RCC 7860 (cell line): ENCODE results near the gene ATG2B.

Experiments
- DNase-seq: peaks from one replicate; pipeline ENCODE4 v3.0.0-alpha.2; 2015; ENCODE audit warnings: low spot score
- FAIRE-seq: peaks from 2 replicates; lab custom pipeline; 2012; peaks lifted over from hg19 to GRCh38; lab: Jason Lieb, UNC

Gene ATG2B

GRCh38 chr14:96362965-96363750 is at the start of gene ATG2B, which contains the start of gene GSKIP:
TSS of gene ATG2B (minus strand) at chr14:96363341. CDS start at chr14:96362976, 365 bp downstream.
TSS of gene GSKIP (plus strand) at chr14:96363526. CDS start at chr14:96382248, 18,722 bp downstream.
- DNase-seq = peak; percentile 55
- no peak for FAIRE-seq

GRCh38 chr14:96410119-96410518 is 47.0 kb upstream of the ATG2B start:
- peak; percentile 15 for DNase-seq
- no peak for FAIRE-seq

GRCh38 chr14:96409701-96410100 is 46.6 kb upstream of the ATG2B start:
- DNase-seq (peak; percentile 49), FAIRE-seq (no peak)

GRCh38 chr14:96408608-96409007 is 45.5 kb upstream of the ATG2B start:
- DNase-seq = no peak
- no peak for FAIRE-seq

- DNase-seq = no peak
- FAIRE-seq = no peak
Observed at GRCh38 chr14:96407935-96408570, 44.9 kb upstream of the ATG2B start.

GRCh38 chr14:96405677-96406076 is 42.5 kb upstream of the ATG2B start:
- DNase-seq (no peak), FAIRE-seq (no peak)

- FAIRE-seq (no peak), DNase-seq (no peak)
Observed at GRCh38 chr14:96403409-96403808, 40.3 kb upstream of the ATG2B start.

- no peak for FAIRE-seq
- no peak for DNase-seq
Observed at GRCh38 chr14:96400495-96400894, 37.4 kb upstream of the ATG2B start.

GRCh38 chr14:96399405-96399804 is 36.3 kb upstream of the ATG2B start:
- DNase-seq (no peak), FAIRE-seq (no peak)

GRCh38 chr14:96398921-96399320 is 35.8 kb upstream of the ATG2B start:
- FAIRE-seq (no peak), DNase-seq (no peak)

- no peak for FAIRE-seq
- DNase-seq = no peak
Observed at GRCh38 chr14:96398432-96398831, 35.3 kb upstream of the ATG2B start.

- DNase-seq (no peak), FAIRE-seq (no peak)
Observed at GRCh38 chr14:96394047-96394815, 31.1 kb upstream of the ATG2B start.

GRCh38 chr14:96393071-96393691 is 30.0 kb upstream of the ATG2B start:
- FAIRE-seq = no peak
- no peak for DNase-seq

- DNase-seq (peak; percentile 78), FAIRE-seq (no peak)
Observed at GRCh38 chr14:96391293-96392118, 28.4 kb upstream of the ATG2B start.

- DNase-seq (no peak), FAIRE-seq (no peak)
Observed at GRCh38 chr14:96390965-96391292, 27.8 kb upstream of the ATG2B start.

- DNase-seq (no peak), FAIRE-seq (no peak)
Observed at GRCh38 chr14:96385385-96385784, 22.2 kb upstream of the ATG2B start.

- FAIRE-seq (peak; percentile 43), DNase-seq (no peak)
Observed at GRCh38 chr14:96384740-96385139, 21.6 kb upstream of the ATG2B start.

- FAIRE-seq = no peak
- no peak for DNase-seq
Observed at GRCh38 chr14:96384053-96384452, 20.9 kb upstream of the ATG2B start.

- FAIRE-seq (no peak), DNase-seq (no peak)
Observed at GRCh38 chr14:96383445-96383844, 20.3 kb upstream of the ATG2B start.

GRCh38 chr14:96380735-96381134 is 17.6 kb upstream of the ATG2B start:
- no peak for DNase-seq
- FAIRE-seq = no peak
